Muscle layer of duodenum (tissue), 2 donors: ENCODE measurements around the gene GPHA2.
"Not testable (repeated sequence)": the region's sequence is repeated elsewhere in the genome, so short reads cannot be mapped to it uniquely, and the experiment has no call there.

Source experiments
- H3K27ac ChIP-seq: one replicate; pipeline ENCODE4 v1.7.0; 2013; ENCODE audit warnings: mild to moderate bottlenecking, low read length
- H3K27me3 ChIP-seq: one replicate; pipeline ENCODE4 v1.7.0; 2013; ENCODE audit warnings: low read depth, mild to moderate bottlenecking, control low read depth, low read length
- H3K36me3 ChIP-seq, 2 donors: one replicate each; pipeline ENCODE4 v1.7.0; 2013; ENCODE audit warnings: low read length in 2 of 2, control low read depth in 1 of 2, mild to moderate bottlenecking in 1 of 2; ENCODE audit not compliant: insufficient read depth in 2 of 2, control insufficient read depth in 1 of 2
- H3K4me1 ChIP-seq, 2 donors: one replicate each; pipeline ENCODE4 v1.7.0; 2013; ENCODE audit warnings: low read length in 2 of 2, mild to moderate bottlenecking in 2 of 2, control low read depth in 1 of 2, moderate library complexity in 1 of 2; ENCODE audit not compliant: insufficient read depth in 2 of 2, control insufficient read depth in 1 of 2
- H3K4me3 ChIP-seq, 2 donors: one replicate each; pipeline ENCODE4 v1.7.0; 2013; ENCODE audit warnings: low read length in 2 of 2, low read depth in 1 of 2, mild to moderate bottlenecking in 1 of 2
- H3K9me3 ChIP-seq, 2 donors: one replicate each; pipeline ENCODE4 v1.7.0; 2013; ENCODE audit warnings: low read length in 2 of 2, control low read depth in 1 of 2, mild to moderate bottlenecking in 1 of 2; ENCODE audit not compliant: control insufficient read depth in 1 of 2
- donor health status: healthy.

GPHA2 gene

GRCh38 chr11:64935359-64936081, at the start of gene GPHA2:
Gene GPHA2, minus strand, starts transcription at chr11:64935893. Its CDS starts 433 bp downstream, at chr11:64935460.
- H3K27me3 ChIP-seq = no peaks in the 10 kb centered on the region
- H3K4me1 ChIP-seq = no peaks in the 10 kb centered on the region
- no peak within 1 kb of the TSS for H3K27ac ChIP-seq
- peaks cover 26 to 40% of the 10 kb centered on the region in 2 donors for H3K36me3 ChIP-seq
- H3K9me3 ChIP-seq = no peaks in the 10 kb centered on the region
- H3K4me3 ChIP-seq = no peak within 1 kb of the TSS

GRCh38 chr11:64983339-64983738, 47.6 kb upstream of the GPHA2 start:
- H3K9me3 ChIP-seq, H3K4me3 ChIP-seq, H3K4me1 ChIP-seq, H3K27ac ChIP-seq, H3K27me3 ChIP-seq, H3K36me3 ChIP-seq: not testable (repeated sequence)

GRCh38 chr11:64976651-64977050, 41.0 kb upstream of the GPHA2 start:
- H3K36me3 ChIP-seq = no peaks in the 10 kb centered on the region
- no peak overlapping the region for H3K4me3 ChIP-seq
- H3K4me1 ChIP-seq = peaks cover 0 to 7% of the 10 kb centered on the region in 2 donors
- H3K9me3 ChIP-seq = no peaks in the 10 kb centered on the region
- no peaks in the 10 kb centered on the region for H3K27me3 ChIP-seq
- no peak overlapping the region for H3K27ac ChIP-seq

- Histone ChIP-seq H3K4me3 (no peak overlapping the region), H3K4me1 (peaks cover 0 to 10% of the 10 kb centered on the region in 2 donors), H3K9me3 (no peaks in the 10 kb centered on the region), H3K27me3 (no peaks in the 10 kb centered on the region), H3K36me3 (no peaks in the 10 kb centered on the region), H3K27ac (no peak overlapping the region)
These were observed 38.4 kb upstream of the GPHA2 start for GRCh38 chr11:64974124-64974523.

GRCh38 chr11:64971421-64972233, 35.9 kb upstream of the GPHA2 start, which contains the start of gene MAJIN:
Gene MAJIN, minus strand, starts transcription at chr11:64972108. Its CDS starts 12,703 bp downstream, at chr11:64959405.
- no peaks in the 10 kb centered on the region for H3K27me3 ChIP-seq
- H3K4me3 ChIP-seq = peak within 1 kb of the TSS; percentile 43 to 57
- H3K27ac ChIP-seq = no peak within 1 kb of the TSS
- peaks cover 0 to 10% of the 10 kb centered on the region in 2 donors for H3K4me1 ChIP-seq
- no peaks in the 10 kb centered on the region for H3K36me3 ChIP-seq
- no peaks in the 10 kb centered on the region for H3K9me3 ChIP-seq

- Histone ChIP-seq H3K9me3 (no peaks in the 10 kb centered on the region), H3K4me1 (peaks cover 0 to 10% of the 10 kb centered on the region in 2 donors), H3K27ac (no peak overlapping the region), H3K27me3 (no peaks in the 10 kb centered on the region), H3K36me3 (no peaks in the 10 kb centered on the region), H3K4me3 (no peak overlapping the region)
These were observed 35.0 kb upstream of the GPHA2 start for GRCh38 chr11:64970731-64971151.

GRCh38 chr11:64969209-64969608, 33.5 kb upstream of the GPHA2 start:
- no peaks in the 10 kb centered on the region for H3K9me3 ChIP-seq
- H3K27ac ChIP-seq = no peak overlapping the region
- peaks cover 0 to 10% of the 10 kb centered on the region in 2 donors for H3K4me1 ChIP-seq
- no peaks in the 10 kb centered on the region for H3K36me3 ChIP-seq
- no peak overlapping the region for H3K4me3 ChIP-seq
- no peaks in the 10 kb centered on the region for H3K27me3 ChIP-seq

- Histone ChIP-seq H3K27ac (no peak overlapping the region), H3K4me3 (no peak overlapping the region), H3K9me3 (no peaks in the 10 kb centered on the region), H3K4me1 (peaks cover 0 to 10% of the 10 kb centered on the region in 2 donors), H3K27me3 (no peaks in the 10 kb centered on the region), H3K36me3 (no peaks in the 10 kb centered on the region)
These were observed 31.7 kb upstream of the GPHA2 start for GRCh38 chr11:64967375-64967774.

- no peaks in the 10 kb centered on the region for H3K9me3 ChIP-seq
- H3K27ac ChIP-seq = no peak overlapping the region
- H3K27me3 ChIP-seq = no peaks in the 10 kb centered on the region
- no peak overlapping the region for H3K4me3 ChIP-seq
- no peaks in the 10 kb centered on the region for H3K4me1 ChIP-seq
- H3K36me3 ChIP-seq = no peaks in the 10 kb centered on the region
These were observed 27.5 kb upstream of the GPHA2 start for GRCh38 chr11:64963072-64963631.

GRCh38 chr11:64960719-64961118, 25.0 kb upstream of the GPHA2 start:
- no peaks in the 10 kb centered on the region for H3K36me3 ChIP-seq
- no peak overlapping the region for H3K4me3 ChIP-seq
- H3K27ac ChIP-seq = no peak overlapping the region
- no peaks in the 10 kb centered on the region for H3K27me3 ChIP-seq
- H3K9me3 ChIP-seq = no peaks in the 10 kb centered on the region
- no peaks in the 10 kb centered on the region for H3K4me1 ChIP-seq

GRCh38 chr11:64959498-64959897, 23.8 kb upstream of the GPHA2 start:
- Histone ChIP-seq H3K27ac (no peak overlapping the region), H3K4me1 (no peaks in the 10 kb centered on the region), H3K27me3 (no peaks in the 10 kb centered on the region), H3K4me3 (no peak overlapping the region), H3K9me3 (no peaks in the 10 kb centered on the region), H3K36me3 (no peaks in the 10 kb centered on the region)
